ENCODE measurements around the gene POLH. TPM values are rescaled to one million over a fixed set of nuclear protein-coding genes. Genes with fewer than 3 reads are reported as not detected.
A peak's percentile ranks its signal among the peaks of the same experiment; 100 is the strongest.

The POLH gene
- total and polyA plus RNA-seq, 10 of the 15 experiments (the other 5 are each of a cell fraction or from before 2014, with no cell fraction given): 5.5 to 33.6 (median 18.6) TPM

DNA sequence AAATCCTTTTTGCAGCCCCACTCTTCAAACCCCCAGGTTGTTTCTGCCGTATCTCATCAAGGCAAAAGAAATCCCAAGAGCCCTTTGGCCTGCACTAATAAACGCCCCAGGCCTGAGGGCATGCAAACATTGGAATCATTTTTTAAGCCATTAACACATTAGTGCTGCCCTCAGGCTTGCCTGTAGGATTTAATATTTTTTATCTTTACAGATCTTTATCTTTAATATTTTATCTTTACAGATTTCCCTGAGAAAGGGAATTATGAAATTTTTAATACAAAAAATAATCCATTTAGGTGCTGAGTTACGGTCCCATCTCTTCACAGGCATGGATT, 38.4 kb downstream of the POLH start:
- ChIA-PET POLR2A (no interaction called here), SMC1A (ENCODE audit: uncharacterized antibody, unreplicated experiment) (interaction anchor here (0.9 kb wide), 1 partner anchor 52 kb away, joined by 3 read pairs; no protein-coding TSS in a partner anchor), RAD21 (ENCODE audit: unreplicated experiment) (no interaction called here), CTCF (interaction anchor here (1.2 kb wide), 1 partner anchor 16 kb away, joined by 3 read pairs; no protein-coding TSS in a partner anchor)
- ATAC-seq: no peak
- WGBS (ENCODE audit: insufficient coverage, insufficient replicate concordance, low lambda C conversion rate, missing lambda C conversion rate): 82% methylated on average over 3 of the region's 3 CpGs
- no peaks in the 10 kb centered on the region for H3K4me1 ChIP-seq (ENCODE audit: control insufficient read depth, insufficient read depth, low read length)
- no TSS peak for BruUV-seq (replicated peaks)
- no peak overlapping the region for H2AFZ ChIP-seq (ENCODE audit: control insufficient read depth, low read depth, low read length)
- H4K20me1 ChIP-seq (ENCODE audit: control insufficient read depth, insufficient read depth): no peaks in the 10 kb centered on the region
- FAIRE-seq: no peak
- intact Hi-C loops (cut with micrococcal nuclease; ENCODE audit: unreplicated experiment) (no loop called here), in situ Hi-C loops (cut with MboI) (no loop called here)
- no peak overlapping the region for H3K4me3 ChIP-seq
- no peak for DNase-seq (ENCODE audit: low read depth, low spot score)
- TF ChIP-seq ZNF24 (IDR thresholded peaks at IDR 0.05): no peak
- TF ChIP-seq, protein P1, sequence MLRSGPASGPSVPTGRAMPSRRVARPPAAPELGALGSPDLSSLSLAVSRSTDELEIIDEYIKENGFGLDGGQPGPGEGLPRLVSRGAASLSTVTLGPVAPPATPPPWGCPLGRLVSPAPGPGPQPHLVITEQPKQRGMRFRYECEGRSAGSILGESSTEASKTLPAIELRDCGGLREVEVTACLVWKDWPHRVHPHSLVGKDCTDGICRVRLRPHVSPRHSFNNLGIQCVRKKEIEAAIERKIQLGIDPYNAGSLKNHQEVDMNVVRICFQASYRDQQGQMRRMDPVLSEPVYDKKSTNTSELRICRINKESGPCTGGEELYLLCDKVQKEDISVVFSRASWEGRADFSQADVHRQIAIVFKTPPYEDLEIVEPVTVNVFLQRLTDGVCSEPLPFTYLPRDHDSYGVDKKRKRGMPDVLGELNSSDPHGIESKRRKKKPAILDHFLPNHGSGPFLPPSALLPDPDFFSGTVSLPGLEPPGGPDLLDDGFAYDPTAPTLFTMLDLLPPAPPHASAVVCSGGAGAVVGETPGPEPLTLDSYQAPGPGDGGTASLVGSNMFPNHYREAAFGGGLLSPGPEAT (IDR thresholded peaks at IDR 0.05; ENCODE audit: low read depth): no peak
- TF ChIP-seq SMARCA5 (IDR thresholded peaks at IDR 0.05): no peak
- TF ChIP-seq WRNIP1 (IDR thresholded peaks at IDR 0.05; ENCODE audit: borderline replicate concordance, low read depth, low read length): no peak
- peaks cover 13 to 27% of the 10 kb centered on the region in 2 experiments for H3K36me3 ChIP-seq (ENCODE audit: control insufficient read depth in 2 of 2, insufficient read depth in 2 of 2, low read length in 1 of 2)
- no peaks in the 10 kb centered on the region for H3K27me3 ChIP-seq (replicated peaks in 1 of 2; ENCODE audit: control insufficient read depth in 2 of 2, insufficient read depth in 2 of 2, low read length in 1 of 2)
- no peak overlapping the region for H3K4me2 ChIP-seq (ENCODE audit: control insufficient read depth, insufficient read depth)
- H3K9me3 ChIP-seq (replicated peaks; ENCODE audit: control insufficient read depth, insufficient read depth, low read length): no peaks in the 10 kb centered on the region
- H3K9ac ChIP-seq (ENCODE audit: control insufficient read depth, insufficient read depth, low read length): no peak overlapping the region
- H3K27ac ChIP-seq (ENCODE audit: control insufficient read depth, insufficient read depth): no peak overlapping the region
- no peaks in the 10 kb centered on the region for H3K79me2 ChIP-seq (ENCODE audit: control insufficient read depth, insufficient read depth, low read length)

GRCh38 chr6:43616725-43617472, 40.9 kb downstream of the POLH start:
- WGBS (ENCODE audit: insufficient coverage, insufficient replicate concordance, low lambda C conversion rate, missing lambda C conversion rate): 83% methylated on average over 9 of the region's 9 CpGs
- Histone ChIP-seq H3K79me2 (ENCODE audit: control insufficient read depth, insufficient read depth, low read length) (no peaks in the 10 kb centered on the region), H3K27me3 (replicated peaks in 1 of 2; ENCODE audit: control insufficient read depth in 2 of 2, insufficient read depth in 2 of 2, low read length in 1 of 2) (no peaks in the 10 kb centered on the region), H3K27ac (ENCODE audit: control insufficient read depth, insufficient read depth) (no peak overlapping the region), H4K20me1 (ENCODE audit: control insufficient read depth, insufficient read depth) (no peaks in the 10 kb centered on the region), H3K36me3 (ENCODE audit: control insufficient read depth in 2 of 2, insufficient read depth in 2 of 2, low read length in 1 of 2) (peaks cover 14 to 31% of the 10 kb centered on the region in 2 experiments), H3K4me3 (no peak overlapping the region), H3K4me1 (ENCODE audit: control insufficient read depth, insufficient read depth, low read length) (no peaks in the 10 kb centered on the region), H2AFZ (ENCODE audit: control insufficient read depth, low read depth, low read length) (no peak overlapping the region), H3K9me3 (replicated peaks; ENCODE audit: control insufficient read depth, insufficient read depth, low read length) (no peaks in the 10 kb centered on the region), H3K9ac (ENCODE audit: control insufficient read depth, insufficient read depth, low read length) (no peak overlapping the region), H3K4me2 (ENCODE audit: control insufficient read depth, insufficient read depth) (no peak overlapping the region)
- ChIA-PET RAD21 (ENCODE audit: unreplicated experiment) (interaction anchor here (0.6 kb wide), 1 partner anchor 19 kb away, joined by 4 read pairs; no protein-coding TSS in a partner anchor), CTCF (interaction anchor here (0.7 to 4.0 kb wide), 4 partner anchors 8 to 462 kb away, joined by 3 to 15 read pairs (median 4); no protein-coding TSS in a partner anchor), SMC1A (ENCODE audit: uncharacterized antibody, unreplicated experiment) (no interaction called here), POLR2A (interaction anchor here (0.6 to 0.7 kb wide), 3 partner anchors 12 to 208 kb away, joined by 3 to 4 read pairs (median 4); partner anchors contain the start of gene GTPBP2)
- no TSS peak for BruUV-seq (replicated peaks)
- intact Hi-C loops (cut with micrococcal nuclease; ENCODE audit: unreplicated experiment) (no loop called here), in situ Hi-C loops (cut with MboI) (no loop called here)
- no peak for FAIRE-seq
- TF ChIP-seq GATAD2B (conservative IDR thresholded peaks at IDR 0.05; ENCODE audit: low read depth) (no peak), PML (IDR thresholded peaks at IDR 0.05; ENCODE audit: low read length) (0 out of 2 replicates have a peak, but pooled peaks have one; percentile 48)
- ATAC-seq: no peak
- DNase-seq (ENCODE audit: low read depth, low spot score): no peak
